B cell (primary cell): Measurements from ENCODE around the gene UTS2R. TPM values are rescaled to one million over a fixed set of nuclear protein-coding genes. Genes with fewer than 3 reads are reported as not detected.

Experiments
- ATAC-seq: fragments of 200-7000 bp; cut with Tn5 transposase; one replicate; pipeline ENCODE4 v1.10.0; 2021; ENCODE audit warnings: low read depth, mild to moderate bottlenecking, moderate number of reproducible peaks, moderate library complexity
- CTCF ChIA-PET: fragments of 350-600 bp; sonication (Branson Sonifier 250); formaldehyde crosslinking; loops from one replicate; lab custom pipeline; 2021; ENCODE audit warnings: antibody characterized with exemption, inconsistent platforms; lab: Charles Lee
- POLR2A ChIA-PET: fragments of 350-600 bp; sonication (Branson Sonifier 250); formaldehyde crosslinking; loops from one replicate; lab custom pipeline; 2021; ENCODE audit warnings: antibody characterized with exemption; lab: Charles Lee
- DNase-seq: peaks from one replicate; pipeline ENCODE4 v3.0.0; 2013
- H2AFZ ChIP-seq: 2 replicates; pipeline ENCODE4 v1.6.1; 2012; ENCODE audit warnings: mild to moderate bottlenecking, low read depth, low read length; ENCODE audit not compliant: insufficient read depth, poor library complexity, severe bottlenecking
- H3K27ac ChIP-seq, 2 donors: 1 replicate in 1 of 2; 2 replicates in 1 of 2; pipeline ENCODE4 v1.5.1; 2012 to 2013; ENCODE audit warnings: low read length in 2 of 2, mild to moderate bottlenecking in 2 of 2, moderate library complexity in 1 of 2
- H3K27me3 ChIP-seq, 4 experiments: fragments of 200-600 bp in 1 of 4; sonication (generic) in 1 of 4; replicated peaks in 1 of 4; 1 replicate in 2 of 4; 2 replicates in 2 of 4; pipeline versions ENCODE4 v1.6.1 to v1.7.0; 2013 to 2016; ENCODE audit warnings: low read length in 3 of 4, mild to moderate bottlenecking in 2 of 4, mixed read lengths in 1 of 4, moderate library complexity in 1 of 4; ENCODE audit not compliant: insufficient read depth in 4 of 4, control insufficient read depth in 3 of 4; ENCODE audit errors: control extremely low read depth in 1 of 4
- H3K36me3 ChIP-seq, 2 experiments: replicated peaks in 1 of 2; 1 replicate in 1 of 2; 2 replicates in 1 of 2; pipeline versions ENCODE4 v1.6.1 to v1.7.1; 2013; ENCODE audit warnings: low read length in 1 of 2; ENCODE audit not compliant: insufficient read depth in 2 of 2, control insufficient read depth in 1 of 2; ENCODE audit errors: control extremely low read depth in 1 of 2, extremely low read depth in 1 of 2
- H3K4me1 ChIP-seq, 2 donors: fragments of 200-600 bp in 1 of 2; sonication (generic) in 1 of 2; 1 replicate in 1 of 2; 2 replicates in 1 of 2; pipeline versions ENCODE4 v1.5.1 to v1.6.1; 2013 to 2017; ENCODE audit warnings: low read length in 2 of 2; ENCODE audit not compliant: control insufficient read depth in 2 of 2, insufficient read depth in 2 of 2
- H3K4me2 ChIP-seq: replicated peaks from 2 replicates; pipeline ENCODE3; 2012; ENCODE audit warnings: mild to moderate bottlenecking, low read depth, low read length; ENCODE audit not compliant: poor library complexity, severe bottlenecking
- H3K4me3 ChIP-seq, 5 experiments: fragments of 200-600 bp in 1 of 5; sonication (generic) in 1 of 5; 1 replicate in 3 of 5; 2 replicates in 2 of 5; pipeline versions ENCODE4 v1.5.1 to v1.7.0; 2011 to 2016; ENCODE audit warnings: low read length in 4 of 5, mild to moderate bottlenecking in 4 of 5, low read depth in 2 of 5, control low read depth in 1 of 5, moderate library complexity in 1 of 5; ENCODE audit not compliant: insufficient read depth in 1 of 5; ENCODE audit errors: control extremely low read depth in 1 of 5, extremely low read depth in 1 of 5
- H3K79me2 ChIP-seq: fragments of 200-600 bp; sonication (generic); one replicate; pipeline ENCODE4 v1.6.0; 2016; ENCODE audit warnings: low read length; ENCODE audit not compliant: control insufficient read depth, insufficient read depth
- H3K9ac ChIP-seq: fragments of 200-600 bp; sonication (generic); 2 replicates; pipeline ENCODE4 v1.6.1; 2017; ENCODE audit warnings: mild to moderate bottlenecking, low read length, moderate library complexity
- H3K9me3 ChIP-seq, 3 donors: one replicate each; pipeline versions ENCODE4 v1.6.1 to v1.7.1; 2013; ENCODE audit warnings: low read length in 2 of 3; ENCODE audit not compliant: control insufficient read depth in 2 of 3, insufficient read depth in 1 of 3; ENCODE audit errors: control extremely low read depth in 1 of 3
- H4K20me1 ChIP-seq: 2 replicates; pipeline ENCODE4 v1.6.0; 2012; ENCODE audit warnings: mild to moderate bottlenecking, low read length; ENCODE audit not compliant: insufficient read depth, control insufficient read depth, poor library complexity, severe bottlenecking
- H3K27ac Mint-ChIP-seq: one replicate; pipeline ENCODE4 v1.8.0; 2021; ENCODE audit warnings: mixed read lengths
- H3K27me3 Mint-ChIP-seq: one replicate; pipeline ENCODE4 v1.8.0; 2021; ENCODE audit warnings: mixed read lengths
- H3K4me1 Mint-ChIP-seq: one replicate; pipeline ENCODE4 v1.8.0; 2021; ENCODE audit warnings: mixed read lengths
- H3K4me3 Mint-ChIP-seq: one replicate; pipeline ENCODE4 v1.8.0; 2021; ENCODE audit warnings: mixed read lengths
- H3K9me3 Mint-ChIP-seq: one replicate; pipeline ENCODE4 v1.8.0; 2022; ENCODE audit warnings: mixed read lengths; ENCODE audit not compliant: insufficient read depth
- CTCF ChIP-seq: fragments of 200-600 bp; IDR thresholded peaks from one replicate; pipeline ENCODE4 v1.8.0; 2022; ENCODE audit warnings: antibody characterized with exemption, mild to moderate bottlenecking
- EZH2 ChIP-seq: IDR thresholded peaks from 2 replicates; pipeline ENCODE4 v1.6.1; 2012; ENCODE audit warnings: borderline replicate concordance, low read depth, mild to moderate bottlenecking, moderate library complexity, low read length; ENCODE audit not compliant: insufficient read depth, poor library complexity, severe bottlenecking
- WGBS: methylation state at CpG from one replicate; pipeline ENCODE4 v1.1.5; 2013; ENCODE audit warnings: missing lambda C conversion rate; ENCODE audit not compliant: insufficient coverage; 5-methylcytosine and 5-hydroxymethylcytosine counted together
- intact Hi-C: fragments of 100-400 bp; cut with micrococcal nuclease; formaldehyde crosslinking; loops from one replicate; pipeline ENCODE4 v1.10.0; 2022
- polyA plus RNA-seq: library from polyadenylated mRNA; depleted of rRNA; stranded (reverse); fragments of >200 nt; gene quantifications from 2 replicates; pipeline ENCODE4 v1.2.3, GENCODE V29; 2012
- total RNA-seq, 2 donors: library from RNA; stranded (reverse); fragments of 120-200 nt in 1 of 2; gene quantifications; 1 replicate in 1 of 2; 2 replicates in 1 of 2; pipeline versions ENCODE4 v1.2.3 to v1.2.4, GENCODE V29; 2013 to 2022

The UTS2R gene
- total and polyA plus RNA-seq, 2 donors (not counting 1 experiment from before 2014, with no cell fraction given), result 0.86 TPM; not detected in 1

- H3K4me3 Mint-ChIP-seq, result no peak overlapping the region
- 91% methylated on average over 35 of the region's 37 CpGs for WGBS
- no peak overlapping the region for H3K27ac ChIP-seq
- intact Hi-C loops, result no loop called here
- H3K4me2 ChIP-seq, result no peak overlapping the region
- H3K27me3 Mint-ChIP-seq, result peaks cover 30% of the 10 kb centered on the region
- no peaks in the 10 kb centered on the region for H3K9me3 Mint-ChIP-seq
- H3K27me3 ChIP-seq, result peaks cover 0 to 44% (median 14%) of the 10 kb centered on the region in 4 experiments
- H3K4me3 ChIP-seq, result no peak overlapping the region
- H3K9me3 ChIP-seq, result peaks cover 0 to 11% (median 0%) of the 10 kb centered on the region in 3 donors
- peaks cover 24% of the 10 kb centered on the region for H3K4me1 Mint-ChIP-seq
- no peaks in the 10 kb centered on the region for H3K79me2 ChIP-seq
- ChIA-PET POLR2A (no interaction called here), CTCF (no interaction called here)
- H3K27ac Mint-ChIP-seq, result no peak overlapping the region
- no peaks in the 10 kb centered on the region for H4K20me1 ChIP-seq
- no peaks in the 10 kb centered on the region for H3K36me3 ChIP-seq
- no peak for ATAC-seq
- H3K9ac ChIP-seq, result no peak overlapping the region
- TF ChIP-seq EZH2 (no peak), CTCF (no peak)
- H3K4me1 ChIP-seq, result peaks cover 23 to 27% of the 10 kb centered on the region in 2 donors
- H2AFZ ChIP-seq, result no peak overlapping the region
- no peak for DNase-seq
Measured at GRCh38 chr17:82373731-82374625, 2.4 kb downstream of the UTS2R start.
